ENCODE measurements around the gene GLRX3. TPM values are rescaled to one million over a fixed set of nuclear protein-coding genes. Genes with fewer than 3 reads are reported as not detected.
A peak's percentile ranks its signal among the peaks of the same experiment; 100 is the strongest.

GLRX3 gene
- polyA plus RNA-seq, 1 donor: 66.0 TPM

GRCh38 chr10:130137090-130137448, 878 bp downstream of the GLRX3 start:
- DNase-seq: no peak
- Histone ChIP-seq H3K9me3 (ENCODE audit: control insufficient read depth, low read depth, low read length) (no peaks in the 10 kb centered on the region), H3K27me3 (ENCODE audit: control insufficient read depth, insufficient read depth, low read length) (no peaks in the 10 kb centered on the region), H3K4me1 (ENCODE audit: control insufficient read depth, insufficient read depth, low read length) (peaks cover 15% of the 10 kb centered on the region), H3K27ac (ENCODE audit: low read length) (peak overlapping the region; percentile 78), H3K36me3 (ENCODE audit: control insufficient read depth, insufficient read depth, low read length) (peaks cover 4% of the 10 kb centered on the region), H3K4me3 (ENCODE audit: low read length) (peak overlapping the region; percentile 75)
- WGBS (ENCODE audit: insufficient coverage, low lambda C conversion rate): no CpG with 5 or more reads among the region's 10 CpGs

- H3K9me3 ChIP-seq (ENCODE audit: control insufficient read depth, low read depth, low read length): no peaks in the 10 kb centered on the region
- DNase-seq: no peak
- H3K4me1 ChIP-seq (ENCODE audit: control insufficient read depth, insufficient read depth, low read length): peaks cover 15% of the 10 kb centered on the region
- H3K36me3 ChIP-seq (ENCODE audit: control insufficient read depth, insufficient read depth, low read length): peaks cover 9% of the 10 kb centered on the region
- WGBS (ENCODE audit: insufficient coverage, low lambda C conversion rate): 80% methylated on average over 1 of the region's 28 CpGs
- H3K4me3 ChIP-seq (ENCODE audit: low read length): peak overlapping the region; percentile 75
- no peaks in the 10 kb centered on the region for H3K27me3 ChIP-seq (ENCODE audit: control insufficient read depth, insufficient read depth, low read length)
- peak overlapping the region; percentile 78 for H3K27ac ChIP-seq (ENCODE audit: low read length)
Observed at GRCh38 chr10:130137659-130138478, 1.7 kb downstream of the GLRX3 start.

- H3K9me3 ChIP-seq (ENCODE audit: control insufficient read depth, low read depth, low read length): no peaks in the 10 kb centered on the region
- peaks cover 9% of the 10 kb centered on the region for H3K36me3 ChIP-seq (ENCODE audit: control insufficient read depth, insufficient read depth, low read length)
- H3K4me1 ChIP-seq (ENCODE audit: control insufficient read depth, insufficient read depth, low read length): peaks cover 15% of the 10 kb centered on the region
- H3K27me3 ChIP-seq (ENCODE audit: control insufficient read depth, insufficient read depth, low read length): no peaks in the 10 kb centered on the region
- peak overlapping the region; percentile 78 for H3K27ac ChIP-seq (ENCODE audit: low read length)
- no peak overlapping the region for H3K4me3 ChIP-seq (ENCODE audit: low read length)
- peak; percentile 76 to 84 for DNase-seq
- no CpG with 5 or more reads among the region's 3 CpGs for WGBS (ENCODE audit: insufficient coverage, low lambda C conversion rate)
Observed at GRCh38 chr10:130138479-130138866, 2.3 kb downstream of the GLRX3 start.

- Histone ChIP-seq H3K4me1 (ENCODE audit: control insufficient read depth, insufficient read depth, low read length) (peaks cover 15% of the 10 kb centered on the region), H3K36me3 (ENCODE audit: control insufficient read depth, insufficient read depth, low read length) (peaks cover 9% of the 10 kb centered on the region), H3K4me3 (ENCODE audit: low read length) (no peak overlapping the region), H3K27ac (ENCODE audit: low read length) (no peak overlapping the region), H3K9me3 (ENCODE audit: control insufficient read depth, low read depth, low read length) (no peaks in the 10 kb centered on the region), H3K27me3 (ENCODE audit: control insufficient read depth, insufficient read depth, low read length) (no peaks in the 10 kb centered on the region)
- 100% methylated on average over 1 of the region's 1 CpG for WGBS (ENCODE audit: insufficient coverage, low lambda C conversion rate)
- DNase-seq: no peak
Observed at GRCh38 chr10:130140425-130140824, 4.2 kb downstream of the GLRX3 start.

GRCh38 chr10:130141038-130141437, 4.8 kb downstream of the GLRX3 start:
- H3K4me1 ChIP-seq (ENCODE audit: control insufficient read depth, insufficient read depth, low read length): peaks cover 10% of the 10 kb centered on the region
- 89% methylated on average over 1 of the region's 4 CpGs for WGBS (ENCODE audit: insufficient coverage, low lambda C conversion rate)

GRCh38 chr10:130141460-130141859, 5.3 kb downstream of the GLRX3 start:
- Histone ChIP-seq H3K36me3 (ENCODE audit: control insufficient read depth, insufficient read depth, low read length) (peaks cover 16% of the 10 kb centered on the region), H3K4me1 (ENCODE audit: control insufficient read depth, insufficient read depth, low read length) (peaks cover 10% of the 10 kb centered on the region), H3K27ac (ENCODE audit: low read length) (no peak overlapping the region), H3K4me3 (ENCODE audit: low read length) (no peak overlapping the region), H3K9me3 (ENCODE audit: control insufficient read depth, low read depth, low read length) (no peaks in the 10 kb centered on the region), H3K27me3 (ENCODE audit: control insufficient read depth, insufficient read depth, low read length) (no peaks in the 10 kb centered on the region)
- DNase-seq: no peak
- WGBS (ENCODE audit: insufficient coverage, low lambda C conversion rate): 100% methylated on average over 1 of the region's 1 CpG

More at GRCh38 chr10:130141038-130141437, 4.8 kb downstream of the GLRX3 start:
- H3K36me3 ChIP-seq (ENCODE audit: control insufficient read depth, insufficient read depth, low read length): peaks cover 12% of the 10 kb centered on the region
- no peaks in the 10 kb centered on the region for H3K9me3 ChIP-seq (ENCODE audit: control insufficient read depth, low read depth, low read length)
- DNase-seq: no peak
- no peaks in the 10 kb centered on the region for H3K27me3 ChIP-seq (ENCODE audit: control insufficient read depth, insufficient read depth, low read length)
- H3K27ac ChIP-seq (ENCODE audit: low read length): no peak overlapping the region
- H3K4me3 ChIP-seq (ENCODE audit: low read length): no peak overlapping the region

GRCh38 chr10:130141878-130142277, 5.7 kb downstream of the GLRX3 start:
- Histone ChIP-seq H3K27ac (ENCODE audit: low read length) (no peak overlapping the region), H3K4me3 (ENCODE audit: low read length) (no peak overlapping the region), H3K9me3 (ENCODE audit: control insufficient read depth, low read depth, low read length) (no peaks in the 10 kb centered on the region), H3K36me3 (ENCODE audit: control insufficient read depth, insufficient read depth, low read length) (peaks cover 16% of the 10 kb centered on the region), H3K27me3 (ENCODE audit: control insufficient read depth, insufficient read depth, low read length) (no peaks in the 10 kb centered on the region), H3K4me1 (ENCODE audit: control insufficient read depth, insufficient read depth, low read length) (peaks cover 10% of the 10 kb centered on the region)
- no CpG with 5 or more reads among the region's 2 CpGs for WGBS (ENCODE audit: insufficient coverage, low lambda C conversion rate)
- no peak for DNase-seq

GRCh38 chr10:130146042-130146441, 9.9 kb downstream of the GLRX3 start:
- WGBS (ENCODE audit: insufficient coverage, low lambda C conversion rate): no CpG with 5 or more reads among the region's 4 CpGs
- Histone ChIP-seq H3K27me3 (ENCODE audit: control insufficient read depth, insufficient read depth, low read length) (no peaks in the 10 kb centered on the region), H3K36me3 (ENCODE audit: control insufficient read depth, insufficient read depth, low read length) (peaks cover 27% of the 10 kb centered on the region), H3K4me3 (ENCODE audit: low read length) (no peak overlapping the region), H3K4me1 (ENCODE audit: control insufficient read depth, insufficient read depth, low read length) (no peaks in the 10 kb centered on the region), H3K27ac (ENCODE audit: low read length) (no peak overlapping the region), H3K9me3 (ENCODE audit: control insufficient read depth, low read depth, low read length) (no peaks in the 10 kb centered on the region)
- no peak for DNase-seq

- Histone ChIP-seq H3K36me3 (ENCODE audit: control insufficient read depth, insufficient read depth, low read length) (peaks cover 29% of the 10 kb centered on the region), H3K4me1 (ENCODE audit: control insufficient read depth, insufficient read depth, low read length) (no peaks in the 10 kb centered on the region), H3K27me3 (ENCODE audit: control insufficient read depth, insufficient read depth, low read length) (no peaks in the 10 kb centered on the region), H3K9me3 (ENCODE audit: control insufficient read depth, low read depth, low read length) (no peaks in the 10 kb centered on the region), H3K4me3 (ENCODE audit: low read length) (no peak overlapping the region), H3K27ac (ENCODE audit: low read length) (no peak overlapping the region)
- no peak for DNase-seq
- WGBS (ENCODE audit: insufficient coverage, low lambda C conversion rate): no CpG with 5 or more reads among the region's 2 CpGs
Observed at GRCh38 chr10:130159192-130159794, 23.1 kb downstream of the GLRX3 start.

- no CpG with 5 or more reads among the region's 6 CpGs for WGBS (ENCODE audit: insufficient coverage, low lambda C conversion rate)
- H3K36me3 ChIP-seq (ENCODE audit: control insufficient read depth, insufficient read depth, low read length): peaks cover 30% of the 10 kb centered on the region
Observed at GRCh38 chr10:130160775-130161174, 24.6 kb downstream of the GLRX3 start.

More at GRCh38 chr10:130160775-130161174, 24.6 kb downstream of the GLRX3 start:
- no peak for DNase-seq
- no peak overlapping the region for H3K27ac ChIP-seq (ENCODE audit: low read length)
- no peak overlapping the region for H3K4me3 ChIP-seq (ENCODE audit: low read length)
- no peaks in the 10 kb centered on the region for H3K9me3 ChIP-seq (ENCODE audit: control insufficient read depth, low read depth, low read length)
- H3K4me1 ChIP-seq (ENCODE audit: control insufficient read depth, insufficient read depth, low read length): no peaks in the 10 kb centered on the region
- H3K27me3 ChIP-seq (ENCODE audit: control insufficient read depth, insufficient read depth, low read length): no peaks in the 10 kb centered on the region
